MM.1S (cell line): ENCODE measurements around the gene TPBGL.

Source experiments
- EZH2 ChIP-seq: fragments of 300-600 bp; sonication (generic); optimal IDR thresholded peaks from 2 replicates; pipeline ENCODE3; 2017; ENCODE audit warnings: low read depth, mild to moderate bottlenecking, antibody characterized with exemption, low read length, mixed read lengths
- EZH2phosphoT487 ChIP-seq: fragments of 300-600 bp; sonication (generic); IDR thresholded peaks from 2 replicates; pipeline ENCODE4 v1.6.1; 2018; ENCODE audit warnings: antibody characterized with exemption, low read length
- TF ChIP-seq, protein P1 (sequence below): fragments of 300-600 bp; sonication (generic); IDR thresholded peaks from 2 replicates; pipeline ENCODE4 v1.5.1; 2016; ENCODE audit warnings: antibody characterized with exemption, low read length, mixed read lengths

DNA sequence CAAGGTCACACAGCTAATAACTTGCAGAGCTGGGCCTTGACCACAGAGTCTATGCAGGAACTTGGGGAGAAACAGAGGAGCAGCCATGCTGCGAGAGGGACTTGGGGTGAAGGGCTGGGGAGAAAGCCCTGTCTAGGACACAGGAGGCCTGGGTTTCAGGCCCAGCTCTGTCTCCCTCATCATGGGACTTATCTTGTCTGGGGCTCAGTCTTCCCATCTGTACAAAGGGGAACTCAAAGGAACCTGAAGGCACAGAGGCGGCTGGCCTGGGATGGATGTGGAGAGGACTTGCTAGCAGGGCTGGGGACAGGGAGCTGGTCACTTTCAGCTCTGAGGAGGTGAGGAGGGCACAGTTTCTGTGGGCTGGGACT is 36.9 kb upstream of the TPBGL start:
- TF ChIP-seq, protein P1, sequence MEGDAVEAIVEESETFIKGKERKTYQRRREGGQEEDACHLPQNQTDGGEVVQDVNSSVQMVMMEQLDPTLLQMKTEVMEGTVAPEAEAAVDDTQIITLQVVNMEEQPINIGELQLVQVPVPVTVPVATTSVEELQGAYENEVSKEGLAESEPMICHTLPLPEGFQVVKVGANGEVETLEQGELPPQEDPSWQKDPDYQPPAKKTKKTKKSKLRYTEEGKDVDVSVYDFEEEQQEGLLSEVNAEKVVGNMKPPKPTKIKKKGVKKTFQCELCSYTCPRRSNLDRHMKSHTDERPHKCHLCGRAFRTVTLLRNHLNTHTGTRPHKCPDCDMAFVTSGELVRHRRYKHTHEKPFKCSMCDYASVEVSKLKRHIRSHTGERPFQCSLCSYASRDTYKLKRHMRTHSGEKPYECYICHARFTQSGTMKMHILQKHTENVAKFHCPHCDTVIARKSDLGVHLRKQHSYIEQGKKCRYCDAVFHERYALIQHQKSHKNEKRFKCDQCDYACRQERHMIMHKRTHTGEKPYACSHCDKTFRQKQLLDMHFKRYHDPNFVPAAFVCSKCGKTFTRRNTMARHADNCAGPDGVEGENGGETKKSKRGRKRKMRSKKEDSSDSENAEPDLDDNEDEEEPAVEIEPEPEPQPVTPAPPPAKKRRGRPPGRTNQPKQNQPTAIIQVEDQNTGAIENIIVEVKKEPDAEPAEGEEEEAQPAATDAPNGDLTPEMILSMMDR = no peak
- TF ChIP-seq EZH2 (no peak), EZH2phosphoT487 (no peak)
